ENCODE data around the gene TREX2. TPM values are rescaled to one million over a fixed set of nuclear protein-coding genes. Genes with fewer than 3 reads are reported as not detected.

Gene TREX2
- total and polyA plus RNA-seq, 7 donors = 0.10 to 0.56 (median 0.27) TPM; not detected in 2

GRCh38 chrX:153401133-153401764 is 44.6 kb downstream of the TREX2 start, which contains the start of gene PNMA6E:
Gene PNMA6E, minus strand, starts transcription at chrX:153401350. Its CDS starts 2,501 bp downstream, at chrX:153398849.
- intact Hi-C loops (cut with DNase I) = no loop called here
- H3K36me3 ChIP-seq (ENCODE audit: insufficient read depth in 1 of 2, low read depth in 1 of 2) = no peaks in the 10 kb centered on the region
- TF ChIP-seq, protein P1, sequence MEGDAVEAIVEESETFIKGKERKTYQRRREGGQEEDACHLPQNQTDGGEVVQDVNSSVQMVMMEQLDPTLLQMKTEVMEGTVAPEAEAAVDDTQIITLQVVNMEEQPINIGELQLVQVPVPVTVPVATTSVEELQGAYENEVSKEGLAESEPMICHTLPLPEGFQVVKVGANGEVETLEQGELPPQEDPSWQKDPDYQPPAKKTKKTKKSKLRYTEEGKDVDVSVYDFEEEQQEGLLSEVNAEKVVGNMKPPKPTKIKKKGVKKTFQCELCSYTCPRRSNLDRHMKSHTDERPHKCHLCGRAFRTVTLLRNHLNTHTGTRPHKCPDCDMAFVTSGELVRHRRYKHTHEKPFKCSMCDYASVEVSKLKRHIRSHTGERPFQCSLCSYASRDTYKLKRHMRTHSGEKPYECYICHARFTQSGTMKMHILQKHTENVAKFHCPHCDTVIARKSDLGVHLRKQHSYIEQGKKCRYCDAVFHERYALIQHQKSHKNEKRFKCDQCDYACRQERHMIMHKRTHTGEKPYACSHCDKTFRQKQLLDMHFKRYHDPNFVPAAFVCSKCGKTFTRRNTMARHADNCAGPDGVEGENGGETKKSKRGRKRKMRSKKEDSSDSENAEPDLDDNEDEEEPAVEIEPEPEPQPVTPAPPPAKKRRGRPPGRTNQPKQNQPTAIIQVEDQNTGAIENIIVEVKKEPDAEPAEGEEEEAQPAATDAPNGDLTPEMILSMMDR (IDR thresholded peaks at IDR 0.05) = no peak
- peaks cover 0 to 13% (median 0%) of the 10 kb centered on the region in 3 donors for H3K27me3 ChIP-seq (ENCODE audit: insufficient read depth in 3 of 3, low read length in 2 of 3)
- no peaks in the 10 kb centered on the region for H3K4me1 ChIP-seq
- DNase-seq (no peak), ATAC-seq (no peak)
- H3K4me3 ChIP-seq = no peak within 1 kb of the TSS
- 89 to 90% (median 90%) methylated on average over 25 to 29 of the region's 29 CpGs for WGBS, 3 donors
- H3K27ac ChIP-seq = no peak within 1 kb of the TSS
- H3K9me3 ChIP-seq = no peaks in the 10 kb centered on the region

- TF ChIP-seq, protein P1 (IDR thresholded peaks at IDR 0.05) = peak; percentile 43
- no peaks in the 10 kb centered on the region for H3K4me1 ChIP-seq
- no peaks in the 10 kb centered on the region for H3K36me3 ChIP-seq (ENCODE audit: insufficient read depth in 1 of 2, low read depth in 1 of 2)
- DNase-seq (peak in 1 of 2 donors; percentile 47), ATAC-seq (no peak)
- H3K27me3 ChIP-seq (ENCODE audit: insufficient read depth in 3 of 3, low read length in 2 of 3) = peaks cover 0 to 15% (median 0%) of the 10 kb centered on the region in 3 donors
- H3K27ac ChIP-seq = no peak overlapping the region
- no peak overlapping the region for H3K4me3 ChIP-seq
- intact Hi-C loops (cut with DNase I) = no loop called here
- H3K9me3 ChIP-seq = no peaks in the 10 kb centered on the region
- 74 to 81% (median 77%) methylated on average over 18 to 59 of the region's 60 CpGs for WGBS, 3 donors
Observed at GRCh38 chrX:153400146-153401132, 45.4 kb downstream of the TREX2 start.

DNA sequence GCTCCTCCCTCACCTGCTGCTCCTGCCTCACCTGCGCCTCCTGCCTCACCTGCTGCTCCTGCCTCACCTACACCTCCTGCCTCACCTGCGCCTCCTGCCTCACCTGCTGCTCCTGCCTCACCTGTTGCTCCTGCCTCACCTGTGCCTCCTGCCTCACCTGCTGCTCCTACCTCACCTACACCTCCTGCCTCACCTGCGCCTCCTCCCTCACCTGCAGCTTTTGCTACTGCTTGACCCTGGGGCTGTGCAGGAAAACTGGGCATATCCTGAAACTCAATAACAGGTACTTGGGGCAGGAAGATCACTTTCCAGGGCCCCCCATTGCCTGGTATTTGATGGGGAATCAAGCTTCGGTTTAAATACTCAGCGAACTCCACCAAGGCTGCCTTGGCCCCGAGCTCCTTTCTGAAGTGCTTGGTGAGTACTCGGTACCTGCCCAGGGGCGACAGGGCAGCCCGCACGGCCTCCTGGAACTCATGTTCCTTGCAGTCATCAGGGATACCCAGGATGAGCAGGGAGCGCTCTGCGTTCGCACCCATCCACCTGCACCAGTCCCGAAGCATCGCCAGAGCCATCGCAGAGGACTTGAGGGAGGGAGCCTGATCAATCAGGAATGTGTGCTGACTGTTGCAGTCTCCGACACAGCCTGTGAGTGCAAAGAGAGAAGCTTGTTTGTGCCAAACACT is 47.4 kb downstream of the TREX2 start:
- WGBS, 3 donors = 81 to 87% (median 81%) methylated on average over 15 to 17 of the region's 17 CpGs
- Histone ChIP-seq H3K36me3 (ENCODE audit: insufficient read depth in 1 of 2, low read depth in 1 of 2) (no peaks in the 10 kb centered on the region), H3K4me3 (no peak overlapping the region), H3K27me3 (ENCODE audit: insufficient read depth in 3 of 3, low read length in 2 of 3) (peaks cover 0 to 18% (median 0%) of the 10 kb centered on the region in 3 donors), H3K27ac (no peak overlapping the region), H3K4me1 (no peaks in the 10 kb centered on the region), H3K9me3 (no peaks in the 10 kb centered on the region)
- DNase-seq = peak in 1 of 2 donors; percentile 24
- intact Hi-C loops (cut with DNase I) = no loop called here
- ATAC-seq = no peak
- TF ChIP-seq, protein P1 (IDR thresholded peaks at IDR 0.05) = no peak

DNA sequence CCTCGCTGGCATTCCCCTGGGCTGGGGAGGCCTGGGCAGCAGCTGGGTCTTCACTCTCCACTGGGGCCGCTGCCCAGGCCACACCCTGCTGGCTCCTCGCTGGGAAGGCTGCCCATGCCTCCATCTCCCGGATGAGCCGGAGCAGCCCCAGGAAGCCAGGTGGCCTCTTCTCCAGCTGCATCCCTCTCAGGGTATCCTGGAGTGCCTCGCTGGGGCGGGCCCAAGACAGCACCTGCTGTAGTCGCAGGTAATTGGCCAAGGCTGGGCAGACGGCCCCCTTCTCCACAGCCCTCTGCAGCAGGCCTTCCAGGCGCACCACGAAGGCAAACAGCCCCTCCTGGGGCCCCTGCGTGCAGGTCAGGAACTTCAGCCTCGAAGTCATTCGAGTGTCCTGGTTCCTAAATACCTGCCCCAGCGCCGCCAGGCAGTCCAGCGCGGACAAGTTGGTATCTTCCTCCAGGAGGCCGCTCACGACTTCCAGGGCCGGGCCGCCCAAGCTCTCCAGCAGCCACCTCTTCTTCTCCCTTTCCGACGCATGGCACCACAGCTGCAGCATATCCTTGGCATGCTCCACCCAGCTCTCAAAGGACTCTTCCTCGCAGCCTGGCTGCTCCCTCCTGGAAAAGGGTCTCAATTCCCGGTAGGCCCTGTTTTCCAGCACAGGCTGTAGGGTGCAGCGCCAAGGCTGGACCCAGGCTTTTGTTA is 48.4 kb downstream of the TREX2 start:
- intact Hi-C loops (cut with DNase I) = no loop called here
- no peaks in the 10 kb centered on the region for H3K9me3 ChIP-seq
- DNase-seq = no peak
- WGBS, 3 donors = 55 to 74% (median 71%) methylated on average over 11 to 27 of the region's 27 CpGs
- no peak overlapping the region for H3K27ac ChIP-seq
- ATAC-seq = no peak
- H3K4me3 ChIP-seq = no peak overlapping the region
- peaks cover 0 to 18% (median 0%) of the 10 kb centered on the region in 3 donors for H3K27me3 ChIP-seq (ENCODE audit: insufficient read depth in 3 of 3, low read length in 2 of 3)
- H3K4me1 ChIP-seq = no peaks in the 10 kb centered on the region
- H3K36me3 ChIP-seq (ENCODE audit: insufficient read depth in 1 of 2, low read depth in 1 of 2) = no peaks in the 10 kb centered on the region
- TF ChIP-seq, protein P1 (IDR thresholded peaks at IDR 0.05) = no peak

Measured in psoas muscle (tissue), 8 donors.